Activated CD4-positive, alpha-beta T cell treated with anti-CD3 and anti-CD28 coated beads for 48 hours (primary cell): Measurements from ENCODE around the gene MAPKAPK3.

Experiments
- DNase-seq: peaks from one replicate; pipeline ENCODE4 v3.0.0-alpha.2; 2020

Gene MAPKAPK3

GRCh38 chr3:50628601-50629000 lies 11.7 kb downstream of the MAPKAPK3 start:
- DNase-seq: no peak

GRCh38 chr3:50630394-50630793 lies 13.4 kb downstream of the MAPKAPK3 start:
- DNase-seq: no peak

- no peak for DNase-seq
These were observed 13.9 kb downstream of the MAPKAPK3 start for GRCh38 chr3:50630877-50631276.

GRCh38 chr3:50632450-50632849 lies 15.5 kb downstream of the MAPKAPK3 start:
- DNase-seq: no peak

GRCh38 chr3:50633230-50633790 lies 16.4 kb downstream of the MAPKAPK3 start:
- no peak for DNase-seq

- no peak for DNase-seq
These were observed 18.1 kb downstream of the MAPKAPK3 start for GRCh38 chr3:50635066-50635465.

- DNase-seq: no peak
These were observed 20.1 kb downstream of the MAPKAPK3 start for GRCh38 chr3:50637011-50637410.

- DNase-seq: no peak
These were observed 21.0 kb downstream of the MAPKAPK3 start for GRCh38 chr3:50637945-50638344.

- no peak for DNase-seq
These were observed 22.1 kb downstream of the MAPKAPK3 start for GRCh38 chr3:50639055-50639494.

GRCh38 chr3:50642382-50642781 lies 25.4 kb downstream of the MAPKAPK3 start:
- DNase-seq: no peak

- DNase-seq: no peak
These were observed 27.6 kb downstream of the MAPKAPK3 start for GRCh38 chr3:50644561-50644960.

- no peak for DNase-seq
These were observed 28.4 kb downstream of the MAPKAPK3 start for GRCh38 chr3:50645378-50645777.

- DNase-seq: no peak
These were observed 31.4 kb downstream of the MAPKAPK3 start for GRCh38 chr3:50648313-50648712.

GRCh38 chr3:50648944-50649343 lies 32.0 kb downstream of the MAPKAPK3 start:
- DNase-seq: no peak

- DNase-seq: no peak
These were observed 32.5 kb downstream of the MAPKAPK3 start for GRCh38 chr3:50649451-50649931.

- no peak for DNase-seq
These were observed 33.1 kb downstream of the MAPKAPK3 start for GRCh38 chr3:50650018-50650417.

- DNase-seq: no peak
These were observed 34.5 kb downstream of the MAPKAPK3 start for GRCh38 chr3:50651445-50651844.

- DNase-seq: no peak
These were observed 35.1 kb downstream of the MAPKAPK3 start for GRCh38 chr3:50651920-50652529.

GRCh38 chr3:50652709-50653108 lies 35.8 kb downstream of the MAPKAPK3 start:
- peak; percentile 70 for DNase-seq

GRCh38 chr3:50653937-50654595 lies 37.1 kb downstream of the MAPKAPK3 start:
- no peak for DNase-seq

GRCh38 chr3:50655009-50655830 lies 38.3 kb downstream of the MAPKAPK3 start:
- peak; percentile 58 for DNase-seq

- no peak for DNase-seq
These were observed 39.7 kb downstream of the MAPKAPK3 start for GRCh38 chr3:50656417-50657195.

GRCh38 chr3:50657407-50657806 lies 40.5 kb downstream of the MAPKAPK3 start:
- no peak for DNase-seq
